ENCODE data around the gene C3orf85. TPM values are rescaled to one million over a fixed set of nuclear protein-coding genes. Genes with fewer than 3 reads are reported as not detected.

The C3orf85 gene
- total RNA-seq, 1 donor from 2014 or later, result not detected

GRCh38 chr3:109143646-109144045 is 7.1 kb downstream of the C3orf85 start:
- DNase-seq (ENCODE audit: low spot score), result no peak
- intact Hi-C loops (cut with DNase I), result no loop called here

- DNase-seq (ENCODE audit: low spot score), result no peak
- intact Hi-C loops (cut with DNase I), result no loop called here
These were observed 12.6 kb downstream of the C3orf85 start for GRCh38 chr3:109149078-109149477.

- DNase-seq (ENCODE audit: low spot score), result no peak
- intact Hi-C loops (cut with DNase I), result no loop called here
These were observed 15.8 kb downstream of the C3orf85 start for GRCh38 chr3:109152320-109152719.

- no peak for DNase-seq (ENCODE audit: low spot score)
These were observed 18.5 kb downstream of the C3orf85 start for GRCh38 chr3:109154979-109155378.

GRCh38 chr3:109155828-109156227 is 19.3 kb downstream of the C3orf85 start:
- no peak for DNase-seq (ENCODE audit: low spot score)
- intact Hi-C loops (cut with DNase I), result no loop called here

More at GRCh38 chr3:109154979-109155378, 18.5 kb downstream of the C3orf85 start:
- intact Hi-C loops (cut with DNase I), result no loop called here

GRCh38 chr3:109161487-109162123 is 25.1 kb downstream of the C3orf85 start:
- intact Hi-C loops (cut with DNase I), result no loop called here
- no peak for DNase-seq (ENCODE audit: low spot score)

- intact Hi-C loops (cut with DNase I), result no loop called here
- no peak for DNase-seq (ENCODE audit: low spot score)
These were observed 29.4 kb downstream of the C3orf85 start for GRCh38 chr3:109165905-109166304.

GRCh38 chr3:109171479-109171878 is 35.0 kb downstream of the C3orf85 start:
- intact Hi-C loops (cut with DNase I), result no loop called here

GRCh38 chr3:109175411-109175810 is 38.9 kb downstream of the C3orf85 start:
- intact Hi-C loops (cut with DNase I), result no loop called here
- no peak for DNase-seq (ENCODE audit: low spot score)

More at GRCh38 chr3:109171479-109171878, 35.0 kb downstream of the C3orf85 start:
- DNase-seq (ENCODE audit: low spot score), result no peak

- no peak for DNase-seq (ENCODE audit: low spot score)
- intact Hi-C loops (cut with DNase I), result no loop called here
These were observed 40.2 kb downstream of the C3orf85 start for GRCh38 chr3:109176726-109177125.

GRCh38 chr3:109177908-109178307 is 41.4 kb downstream of the C3orf85 start:
- DNase-seq (ENCODE audit: low spot score), result no peak
- intact Hi-C loops (cut with DNase I), result no loop called here

GRCh38 chr3:109178708-109179107 is 42.2 kb downstream of the C3orf85 start:
- DNase-seq (ENCODE audit: low spot score), result no peak
- intact Hi-C loops (cut with DNase I), result no loop called here

- intact Hi-C loops (cut with DNase I), result no loop called here
These were observed 48.2 kb downstream of the C3orf85 start for GRCh38 chr3:109184726-109185125.

GRCh38 chr3:109187390-109187789 is 50.9 kb downstream of the C3orf85 start:
- no peak for DNase-seq (ENCODE audit: low spot score)
- intact Hi-C loops (cut with DNase I), result no loop called here

More at GRCh38 chr3:109184726-109185125, 48.2 kb downstream of the C3orf85 start:
- DNase-seq (ENCODE audit: low spot score), result no peak

GRCh38 chr3:109188741-109189140 is 52.2 kb downstream of the C3orf85 start:
- no peak for DNase-seq (ENCODE audit: low spot score)
- intact Hi-C loops (cut with DNase I), result no loop called here

- no peak for DNase-seq (ENCODE audit: low spot score)
- intact Hi-C loops (cut with DNase I), result no loop called here
These were observed 54.9 kb downstream of the C3orf85 start for GRCh38 chr3:109191421-109191820.

GRCh38 chr3:109195815-109196214 is 59.3 kb downstream of the C3orf85 start:
- no peak for DNase-seq (ENCODE audit: low spot score)
- intact Hi-C loops (cut with DNase I), result no loop called here

Other genes with a start within 250 kb of the C3orf85 start
- 0.81 TPM for gene GUCA1C, start 182.8 kb upstream of the C3orf85 start, total RNA-seq
- not detected for gene MORC1, start 18.6 kb upstream of the C3orf85 start, total RNA-seq
- gene DPPA2, start 179.8 kb downstream of the C3orf85 start, total RNA-seq, result not detected
- gene DPPA4, start 200.8 kb downstream of the C3orf85 start, total RNA-seq, result not detected